Bronchial smooth muscle cell (primary cell): ENCODE measurements around the gene TEX29. TPM values are rescaled to one million over a fixed set of nuclear protein-coding genes. Genes with fewer than 3 reads are reported as not detected.

Source experiments
- total RNA-seq: library from RNA; depleted of rRNA; stranded (reverse); fragments of >200 nt; gene quantifications from 2 replicates; pipeline ENCODE4 v1.2.1, GENCODE V29; 2014

The TEX29 gene
- total RNA-seq = 0.17 and 0.32 TPM in 2 replicates

GRCh38 chr13:111319998-111320911 is at the start of gene TEX29:
Gene TEX29, plus strand, starts transcription at chr13:111320642. Its CDS starts 249 bp downstream, at chr13:111320891.

Other genes with a start within 250 kb of the TEX29 start
- 24.1 and 24.5 TPM in 2 replicates for gene ARHGEF7, start 205.3 kb upstream of the TEX29 start, total RNA-seq